Activated B cell treated with CpG ODN at 0.5 μM for 24 hours (primary cell): Measurements from ENCODE around the gene OR1Q1. TPM values are rescaled to one million over a fixed set of nuclear protein-coding genes. Genes with fewer than 3 reads are reported as not detected.

ENCODE experiments used
- ATAC-seq: fragments of 200-7000 bp; cut with Tn5 transposase; one replicate; pipeline ENCODE4 v1.10.0; 2021; ENCODE audit warnings: low read depth, mild to moderate bottlenecking, moderate library complexity
- CTCF ChIA-PET: fragments of 350-600 bp; sonication (Branson Sonifier 250); formaldehyde crosslinking; loops from one replicate; lab custom pipeline; 2021; ENCODE audit warnings: antibody characterized with exemption; lab: Charles Lee
- POLR2A ChIA-PET: fragments of 350-600 bp; sonication (Branson Sonifier 250); formaldehyde crosslinking; loops from one replicate; lab custom pipeline; 2021; ENCODE audit warnings: antibody characterized with exemption; lab: Charles Lee
- DNase-seq: peaks from one replicate; pipeline ENCODE4 v3.0.0; 2022
- H3K27ac Mint-ChIP-seq: one replicate; pipeline ENCODE4 v1.8.0; 2020; ENCODE audit warnings: mixed read lengths
- H3K27me3 Mint-ChIP-seq: one replicate; pipeline ENCODE4 v1.8.0; 2021; ENCODE audit warnings: mixed read lengths
- H3K36me3 Mint-ChIP-seq: one replicate; pipeline ENCODE4 v1.8.0; 2021; ENCODE audit warnings: low read depth, mixed read lengths
- H3K4me1 Mint-ChIP-seq: one replicate; pipeline ENCODE4 v1.8.0; 2021; ENCODE audit warnings: mixed read lengths
- H3K4me3 Mint-ChIP-seq: one replicate; pipeline ENCODE4 v1.8.0; 2020; ENCODE audit warnings: mild to moderate bottlenecking, mixed read lengths
- H3K9me3 Mint-ChIP-seq: one replicate; pipeline ENCODE4 v1.8.0; 2020; ENCODE audit warnings: mixed read lengths
- CTCF ChIP-seq: fragments of 200-600 bp; IDR thresholded peaks from one replicate; pipeline ENCODE4 v1.8.0; 2022; ENCODE audit warnings: antibody characterized with exemption, mild to moderate bottlenecking
- intact Hi-C: fragments of 100-400 bp; cut with micrococcal nuclease; formaldehyde crosslinking; loops from one replicate; pipeline ENCODE4 v1.15.1; 2024
- total RNA-seq: library from RNA; stranded (reverse); gene quantifications from 2 replicates; pipeline ENCODE4 v1.2.3, GENCODE V29; 2022

The OR1Q1 gene
- total RNA-seq, 1 donor from 2014 or later: not detected

- ChIA-PET CTCF (no interaction called here), POLR2A (no interaction called here)
- Mint-ChIP-seq H3K36me3 (no peaks in the 10 kb centered on the region), H3K4me1 (no peaks in the 10 kb centered on the region), H3K27me3 (peaks cover 12% of the 10 kb centered on the region), H3K27ac (no peak overlapping the region), H3K4me3 (no peak overlapping the region), H3K9me3 (peaks cover 2% of the 10 kb centered on the region)
- ATAC-seq (no peak), DNase-seq (no peak)
- intact Hi-C loops: no loop called here
- no peak for TF ChIP-seq CTCF
These were observed 8.8 kb upstream of the OR1Q1 start for GRCh38 chr9:122605691-122606090.

- TF ChIP-seq CTCF: no peak
- ATAC-seq: no peak
- CTCF ChIA-PET: no interaction called here
These were observed 8.0 kb upstream of the OR1Q1 start for GRCh38 chr9:122606587-122606986.

GRCh38 chr9:122609804-122610203, 4.7 kb upstream of the OR1Q1 start:
- no peak overlapping the region for H3K4me3 Mint-ChIP-seq

More at GRCh38 chr9:122606587-122606986, 8.0 kb upstream of the OR1Q1 start:
- Mint-ChIP-seq H3K36me3 (no peaks in the 10 kb centered on the region), H3K4me1 (no peaks in the 10 kb centered on the region), H3K4me3 (no peak overlapping the region), H3K27ac (no peak overlapping the region), H3K27me3 (peaks cover 14% of the 10 kb centered on the region), H3K9me3 (no peaks in the 10 kb centered on the region)
- no peak for DNase-seq
- intact Hi-C loops: no loop called here
- POLR2A ChIA-PET: no interaction called here

GRCh38 chr9:122619996-122620395, 5.5 kb downstream of the OR1Q1 start:
- ChIA-PET CTCF (no interaction called here), POLR2A (no interaction called here)
- H3K36me3 Mint-ChIP-seq: no peaks in the 10 kb centered on the region
- ATAC-seq (no peak), DNase-seq (no peak)
- no peak for TF ChIP-seq CTCF
- peaks cover 29% of the 10 kb centered on the region for H3K27me3 Mint-ChIP-seq
- intact Hi-C loops: no loop called here
- no peaks in the 10 kb centered on the region for H3K4me1 Mint-ChIP-seq
- H3K9me3 Mint-ChIP-seq: peaks cover 2% of the 10 kb centered on the region
- H3K27ac Mint-ChIP-seq: no peak overlapping the region
- no peak overlapping the region for H3K4me3 Mint-ChIP-seq

More at GRCh38 chr9:122609804-122610203, 4.7 kb upstream of the OR1Q1 start:
- DNase-seq: no peak
- Mint-ChIP-seq H3K9me3 (no peaks in the 10 kb centered on the region), H3K36me3 (no peaks in the 10 kb centered on the region), H3K27ac (no peak overlapping the region), H3K4me1 (no peaks in the 10 kb centered on the region), H3K27me3 (peaks cover 16% of the 10 kb centered on the region)
- POLR2A ChIA-PET: no interaction called here
- no peak for TF ChIP-seq CTCF
- intact Hi-C loops: no loop called here
- CTCF ChIA-PET: no interaction called here
- ATAC-seq: no peak

- H3K27me3 Mint-ChIP-seq: peaks cover 25% of the 10 kb centered on the region
- ChIA-PET POLR2A (no interaction called here), CTCF (no interaction called here)
- no peak for ATAC-seq
- TF ChIP-seq CTCF: no peak
- H3K36me3 Mint-ChIP-seq: no peaks in the 10 kb centered on the region
- no peak for DNase-seq
- intact Hi-C loops: no loop called here
- H3K27ac Mint-ChIP-seq: no peak overlapping the region
- H3K9me3 Mint-ChIP-seq: peaks cover 18% of the 10 kb centered on the region
- H3K4me3 Mint-ChIP-seq: no peak overlapping the region
- H3K4me1 Mint-ChIP-seq: no peaks in the 10 kb centered on the region
These were observed 27.7 kb downstream of the OR1Q1 start for GRCh38 chr9:122642226-122642625.
